HG03280 (cell line): ENCODE measurements around the gene MANBA.

Source experiments
- ATAC-seq: cut with Tn5 transposase; IDR thresholded peaks from one replicate; pipeline ENCODE4 v1.9.1; 2021; ENCODE audit warnings: mild to moderate bottlenecking, moderate library complexity; ENCODE audit not compliant: unreplicated experiment

MANBA gene

DNA sequence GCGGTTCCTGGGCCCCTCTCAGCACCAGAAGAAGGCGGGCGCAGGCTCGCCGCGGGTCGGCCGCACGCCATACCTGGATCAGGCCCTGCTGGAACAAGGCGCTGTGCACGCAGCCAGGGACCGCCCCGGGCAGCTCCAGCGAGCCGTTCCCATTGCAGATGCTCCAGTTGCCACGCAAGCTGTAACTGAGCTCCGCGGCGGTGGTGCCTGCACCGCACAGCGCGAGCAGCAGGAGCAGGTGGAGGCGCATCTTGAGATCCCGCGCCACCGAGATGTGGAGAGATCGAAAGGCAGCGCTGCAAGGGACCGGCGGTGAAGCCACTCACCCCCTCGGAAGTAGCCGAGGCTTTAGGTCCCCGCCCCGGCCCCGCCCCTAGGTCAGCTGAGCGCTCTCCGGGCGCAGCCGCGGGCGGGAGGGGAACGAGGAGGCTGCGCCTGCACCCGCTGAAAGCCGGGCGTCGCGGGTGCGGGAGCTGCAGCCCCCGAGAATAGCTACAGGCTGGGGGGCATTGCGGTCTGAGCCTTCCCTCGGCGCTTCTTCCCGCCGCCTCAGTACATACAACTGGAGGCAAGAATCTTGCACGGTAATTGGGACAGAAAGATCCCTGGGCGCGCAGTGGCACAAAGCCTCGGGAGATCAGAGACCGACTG is at the start of gene MANBA:
Gene MANBA, minus strand, starts transcription at position 324 of the 651 bp plus-strand sequence. Its CDS starts 74 bp downstream, at position 250.
- ATAC-seq: peak; percentile 95

DNA sequence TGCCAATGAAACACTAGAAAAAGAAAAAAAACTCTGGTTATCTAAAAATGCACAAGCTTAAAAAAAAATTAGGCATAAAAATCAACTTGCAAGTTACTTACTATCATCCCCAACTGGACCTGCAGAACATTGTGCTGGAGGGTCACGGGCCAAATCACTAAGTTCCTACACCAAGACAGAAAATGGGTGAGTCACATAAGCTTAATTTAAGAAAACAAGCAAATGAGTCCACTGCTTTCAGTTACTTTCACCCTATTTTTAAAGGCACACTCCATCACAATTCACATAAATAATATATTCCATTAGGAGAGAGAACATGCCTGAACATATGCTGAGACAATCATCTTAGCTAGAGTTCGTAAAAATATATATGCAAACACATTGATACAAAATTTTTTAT is 48.9 kb upstream of the MANBA start:
- no peak for ATAC-seq

GRCh38 chr4:102809190-102809589 is 48.4 kb upstream of the MANBA start:
- no peak for ATAC-seq

DNA sequence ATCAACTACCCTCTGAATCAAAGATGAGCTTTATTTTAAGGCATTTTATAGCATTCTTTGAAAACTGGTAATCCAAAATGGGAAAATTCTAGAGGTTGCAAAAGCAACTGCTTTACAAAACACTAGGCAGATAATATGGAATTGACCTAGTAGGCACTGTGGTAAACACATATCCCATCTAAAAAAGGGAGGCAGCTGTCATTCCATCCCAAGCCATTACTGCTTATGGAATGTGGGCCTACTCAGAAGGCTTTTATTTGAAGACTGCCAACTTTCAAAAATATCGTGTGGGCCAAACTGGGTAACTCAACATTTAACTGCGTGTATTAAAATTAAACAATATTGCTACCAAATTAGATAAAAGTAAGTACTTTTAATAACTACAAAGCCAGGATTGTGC is 47.2 kb upstream of the MANBA start:
- no peak for ATAC-seq

- no peak for ATAC-seq
Measured at GRCh38 chr4:102807345-102807744, 46.6 kb upstream of the MANBA start.

- ATAC-seq: no peak
Measured at GRCh38 chr4:102799816-102800215, 39.0 kb upstream of the MANBA start.

GRCh38 chr4:102794999-102795398 is 34.2 kb upstream of the MANBA start:
- no peak for ATAC-seq

DNA sequence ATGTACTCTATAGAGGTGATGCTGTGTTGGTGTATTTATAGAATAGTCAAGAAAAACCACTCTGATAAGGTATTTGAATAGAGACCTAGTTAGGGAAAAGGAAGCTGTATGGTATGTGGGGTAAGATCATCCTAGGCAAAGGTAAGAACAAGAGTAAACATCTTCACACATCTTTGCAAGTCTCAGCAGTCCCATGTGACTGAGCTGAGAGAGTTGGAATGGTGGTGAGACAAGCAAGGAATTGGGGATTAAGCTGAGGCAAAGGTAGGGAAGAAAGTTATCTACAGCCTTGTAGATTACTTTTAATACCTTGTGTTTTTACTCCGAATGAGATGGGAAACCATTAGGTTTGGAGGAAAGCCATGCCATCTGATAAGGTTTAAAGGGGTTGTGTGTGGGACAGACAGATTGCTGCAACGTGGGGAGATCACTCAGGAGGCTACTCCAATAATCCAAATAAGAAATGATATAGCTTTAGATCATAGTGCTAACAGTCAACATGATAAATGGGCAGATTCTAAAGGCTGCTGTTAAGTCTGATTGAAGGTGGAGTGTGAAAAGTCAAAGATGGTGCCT is 31.7 kb upstream of the MANBA start:
- ATAC-seq: no peak

- no peak for ATAC-seq
Measured at GRCh38 chr4:102791318-102791835, 30.6 kb upstream of the MANBA start.

DNA sequence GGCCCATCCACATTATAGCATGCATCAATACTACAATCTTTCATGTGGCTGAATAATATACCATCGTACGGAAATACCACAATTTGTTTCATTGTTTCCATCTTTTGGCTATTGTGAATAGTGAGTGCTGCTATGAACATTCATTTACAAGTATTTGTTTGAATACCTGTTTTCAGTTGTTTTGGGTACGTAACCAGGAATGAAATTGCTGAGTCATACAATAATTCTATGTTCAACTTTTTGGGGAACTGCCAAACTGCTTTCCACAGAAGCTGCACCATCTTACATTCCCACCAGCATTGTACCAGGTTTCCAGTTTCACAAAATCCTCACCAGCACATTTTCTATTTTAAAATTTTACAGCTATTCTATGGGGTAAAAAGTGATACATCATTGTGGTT is 28.5 kb upstream of the MANBA start:
- ATAC-seq: no peak

DNA sequence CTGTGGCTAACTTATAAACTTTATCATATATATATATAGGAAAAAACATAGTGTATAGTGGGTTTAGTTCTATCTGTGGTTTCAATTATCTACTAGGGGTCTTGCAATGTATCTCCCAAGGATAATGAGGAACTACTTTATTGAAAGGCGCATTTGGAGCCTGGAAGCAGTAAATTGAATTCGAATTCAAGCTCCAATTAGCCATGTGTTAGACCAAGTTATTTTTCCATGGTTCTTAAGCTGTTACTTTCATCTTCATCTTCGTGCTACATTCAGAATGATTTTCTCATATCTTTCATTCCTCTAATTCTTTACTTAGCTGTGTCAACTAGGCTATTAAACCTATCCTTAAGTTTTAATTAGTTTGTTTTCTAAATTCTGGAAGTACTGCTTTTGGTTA is 27.2 kb upstream of the MANBA start:
- no peak for ATAC-seq

- ATAC-seq: no peak
Measured at GRCh38 chr4:102787096-102787881, 26.5 kb upstream of the MANBA start.

- ATAC-seq: no peak
Measured at GRCh38 chr4:102786279-102786678, 25.5 kb upstream of the MANBA start.

- ATAC-seq: no peak
Measured at GRCh38 chr4:102783006-102783405, 22.2 kb upstream of the MANBA start.

DNA sequence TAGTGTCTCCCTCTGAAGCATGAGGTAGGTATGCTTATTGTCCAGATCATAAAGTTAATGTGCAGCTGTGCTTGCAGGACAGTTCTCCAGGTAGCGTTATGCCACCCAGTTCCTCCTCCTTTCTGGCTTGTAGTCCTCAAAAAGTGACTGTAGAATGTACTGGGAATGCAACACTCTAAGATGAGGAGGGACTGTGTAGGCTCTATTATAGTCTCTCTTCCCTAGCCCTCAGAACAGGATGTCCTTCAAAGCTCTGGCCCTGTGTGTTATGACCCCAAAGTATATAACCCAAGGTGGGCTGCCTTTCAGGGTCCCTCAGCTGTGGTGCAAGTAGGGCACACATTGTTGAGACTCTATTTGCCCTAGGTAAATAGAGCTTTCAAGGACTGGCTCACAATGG is 20.8 kb upstream of the MANBA start:
- no peak for ATAC-seq

DNA sequence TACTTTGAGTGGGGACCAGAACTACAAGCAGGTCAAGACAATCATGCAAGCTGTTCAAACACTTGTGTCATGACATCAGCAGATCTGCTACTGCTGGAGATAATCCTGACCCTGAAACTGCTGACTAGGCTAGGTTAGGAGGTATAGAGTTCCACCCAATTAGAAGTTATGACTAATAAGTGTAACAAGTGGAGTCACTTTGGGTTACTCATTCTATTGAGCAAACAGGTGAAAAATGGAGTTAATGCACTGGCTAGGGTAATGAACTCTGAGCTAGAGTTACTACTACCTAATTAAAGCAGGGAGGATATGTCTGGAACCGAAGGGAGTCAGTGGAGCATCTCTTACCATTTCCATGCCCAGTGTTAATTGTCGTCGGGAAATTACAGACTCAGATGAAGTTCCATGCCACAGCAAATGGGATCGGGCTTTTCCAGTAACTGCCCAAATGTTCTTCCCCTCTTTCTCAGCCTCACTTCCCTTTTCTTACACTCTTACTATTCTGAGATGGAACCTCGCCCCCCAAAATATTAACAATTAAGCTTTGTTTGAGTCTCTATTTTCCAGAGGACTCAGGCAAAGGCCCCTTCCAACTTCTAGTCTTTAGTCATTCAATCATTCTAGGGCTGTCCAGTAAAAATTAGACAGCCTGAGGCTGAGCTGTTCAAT is 19.8 kb upstream of the MANBA start:
- ATAC-seq: no peak

DNA sequence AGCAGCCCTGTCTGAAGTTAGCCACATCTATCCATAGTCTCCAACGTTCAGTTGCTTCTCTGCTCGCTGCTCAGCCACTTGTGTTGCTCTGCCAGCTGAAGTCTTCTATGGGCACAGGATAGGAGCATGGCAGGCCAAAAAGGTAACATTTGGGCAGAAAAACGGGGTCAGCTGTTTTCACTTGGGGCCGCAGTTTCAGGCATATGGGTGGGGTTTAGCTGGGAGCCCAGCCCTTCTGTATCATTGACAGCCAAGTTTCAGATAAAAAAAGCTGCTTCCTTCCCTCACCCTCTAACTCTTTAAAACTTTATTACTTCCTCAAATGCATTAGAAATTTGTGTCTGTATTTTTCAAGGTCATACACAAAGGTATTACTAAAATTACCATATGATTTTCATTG is 18.4 kb upstream of the MANBA start:
- ATAC-seq: no peak

DNA sequence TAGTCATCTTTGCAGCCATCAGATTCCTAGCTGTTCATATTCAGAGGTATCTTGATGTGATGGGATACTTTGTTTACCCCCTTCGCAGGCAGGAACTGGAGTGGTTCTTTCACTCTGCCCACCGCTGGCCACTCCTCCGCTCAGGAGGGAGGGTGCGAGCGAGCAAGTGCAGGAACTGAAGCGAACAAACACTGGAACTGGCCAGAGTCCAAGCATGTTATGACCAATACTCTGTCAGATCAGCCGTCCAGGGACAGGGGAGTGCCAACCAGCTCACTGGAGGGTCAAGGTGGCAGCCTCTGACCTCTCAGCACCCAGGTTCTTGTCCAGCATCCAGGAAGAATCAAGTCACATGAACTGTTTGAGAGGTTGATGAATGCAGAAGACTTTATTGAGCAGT is 18.0 kb upstream of the MANBA start:
- no peak for ATAC-seq

DNA sequence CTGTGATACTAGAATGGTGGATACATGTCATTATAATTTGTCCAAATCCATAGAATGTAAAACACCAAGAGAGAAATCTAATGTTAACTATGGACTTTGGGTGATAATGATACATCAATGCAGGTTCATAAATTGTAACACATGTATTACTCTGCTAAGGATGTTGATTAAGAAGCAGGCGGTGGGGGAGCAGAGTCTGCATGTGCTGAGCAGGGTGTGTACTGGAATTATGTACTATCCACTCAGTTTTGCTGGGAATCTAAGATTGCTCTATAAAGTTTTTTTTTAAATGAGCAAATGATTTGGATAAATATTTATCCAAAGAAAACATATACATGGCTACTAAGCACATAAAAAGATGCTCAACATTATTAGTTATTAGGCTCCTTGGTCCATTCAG is 15.0 kb upstream of the MANBA start:
- ATAC-seq: no peak

GRCh38 chr4:102774254-102774653 is 13.5 kb upstream of the MANBA start:
- ATAC-seq: no peak

- no peak for ATAC-seq
Measured at GRCh38 chr4:102772738-102773340, 12.1 kb upstream of the MANBA start.
